ENCODE data around the gene EAF1. TPM values are rescaled to one million over a fixed set of nuclear protein-coding genes. Genes with fewer than 3 reads are reported as not detected.

Gene EAF1
- total RNA-seq, 2 experiments from 2014 or later, result 21.6 to 23.8 TPM

DNA sequence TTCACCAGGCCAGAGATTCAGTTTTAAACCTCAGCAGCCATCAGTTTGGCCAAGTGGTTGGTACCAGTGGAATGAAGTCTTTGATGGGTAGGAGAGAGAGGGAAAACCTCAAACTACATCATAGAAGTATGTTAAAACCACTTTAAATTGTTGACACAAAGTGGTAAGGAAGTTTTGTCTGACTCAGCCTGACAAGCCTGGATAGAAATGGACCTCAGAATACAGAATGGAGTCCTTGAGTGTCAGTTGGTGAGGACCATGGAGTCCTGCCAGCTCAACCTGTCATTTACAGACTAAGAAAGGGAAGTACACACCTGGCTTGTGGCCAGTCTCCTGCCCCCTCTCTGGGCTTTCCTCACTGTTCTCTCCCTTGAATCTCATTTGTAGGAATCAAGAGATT lies 12.1 kb downstream of the EAF1 start:
- POLR2A ChIA-PET, result no interaction called here

DNA sequence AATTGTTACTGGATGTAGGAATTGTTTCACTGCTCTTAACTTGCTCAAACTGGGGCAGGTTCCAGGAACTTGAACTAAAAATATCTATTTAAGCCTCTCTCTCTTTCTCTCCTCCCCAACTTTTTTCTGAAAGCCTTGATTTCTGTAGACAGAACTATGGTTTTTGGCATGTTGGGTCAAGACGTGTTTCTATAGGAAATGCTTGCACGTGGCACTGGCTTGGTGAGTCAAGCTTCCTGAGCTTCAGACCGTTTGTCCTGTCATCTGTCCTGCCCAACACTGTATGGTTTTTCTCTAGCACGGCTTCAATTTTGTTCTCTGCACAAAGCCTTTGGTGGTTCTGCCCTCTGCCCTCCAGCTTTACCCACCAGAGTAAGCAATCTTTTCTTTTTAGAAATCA lies 13.5 kb downstream of the EAF1 start:
- intact Hi-C loops (cut with micrococcal nuclease; ENCODE audit: unreplicated experiment), result no loop called here
- H3K4me2 ChIP-seq (ENCODE audit: low read length), result no peak overlapping the region
- peaks cover 73% of the 10 kb centered on the region for H3K36me3 ChIP-seq (ENCODE audit: insufficient read depth, low read length)
- H3K4me3 ChIP-seq (ENCODE audit: low read depth, low read length, poor library complexity, severe bottlenecking), result no peak overlapping the region
- BruUV-seq (replicated peaks), result no TSS peak
- TF ChIP-seq, protein P1, sequence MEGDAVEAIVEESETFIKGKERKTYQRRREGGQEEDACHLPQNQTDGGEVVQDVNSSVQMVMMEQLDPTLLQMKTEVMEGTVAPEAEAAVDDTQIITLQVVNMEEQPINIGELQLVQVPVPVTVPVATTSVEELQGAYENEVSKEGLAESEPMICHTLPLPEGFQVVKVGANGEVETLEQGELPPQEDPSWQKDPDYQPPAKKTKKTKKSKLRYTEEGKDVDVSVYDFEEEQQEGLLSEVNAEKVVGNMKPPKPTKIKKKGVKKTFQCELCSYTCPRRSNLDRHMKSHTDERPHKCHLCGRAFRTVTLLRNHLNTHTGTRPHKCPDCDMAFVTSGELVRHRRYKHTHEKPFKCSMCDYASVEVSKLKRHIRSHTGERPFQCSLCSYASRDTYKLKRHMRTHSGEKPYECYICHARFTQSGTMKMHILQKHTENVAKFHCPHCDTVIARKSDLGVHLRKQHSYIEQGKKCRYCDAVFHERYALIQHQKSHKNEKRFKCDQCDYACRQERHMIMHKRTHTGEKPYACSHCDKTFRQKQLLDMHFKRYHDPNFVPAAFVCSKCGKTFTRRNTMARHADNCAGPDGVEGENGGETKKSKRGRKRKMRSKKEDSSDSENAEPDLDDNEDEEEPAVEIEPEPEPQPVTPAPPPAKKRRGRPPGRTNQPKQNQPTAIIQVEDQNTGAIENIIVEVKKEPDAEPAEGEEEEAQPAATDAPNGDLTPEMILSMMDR (conservative IDR thresholded peaks at IDR 0.05; ENCODE audit: low read length), result no peak
- TF ChIP-seq EZH2phosphoT487 (IDR thresholded peaks at IDR 0.05; ENCODE audit: borderline replicate concordance, low read depth, low read length), result no peak
- POLR2A ChIA-PET, result interaction anchor here (0.6 kb wide), 1 partner anchor 1517 kb away, joined by 3 read pairs; no protein-coding TSS in a partner anchor
- H4K20me1 ChIP-seq (ENCODE audit: insufficient read depth, low read length), result no peaks in the 10 kb centered on the region
- DNase-seq (ENCODE audit: low spot score), result no peak
- H3K9me2 ChIP-seq (ENCODE audit: insufficient read depth, low read length), result no peaks in the 10 kb centered on the region
- no peak overlapping the region for H3K27ac ChIP-seq (ENCODE audit: low read depth, low read length, poor library complexity, severe bottlenecking)
- no peaks in the 10 kb centered on the region for H3K9me3 ChIP-seq (ENCODE audit: low read length)
- CTCF ChIA-PET (ENCODE audit: unreplicated experiment), result no interaction called here
- H2AFZ ChIP-seq (ENCODE audit: low read length), result no peak overlapping the region
- no peaks in the 10 kb centered on the region for H3K4me1 ChIP-seq (ENCODE audit: insufficient read depth, low read length, poor library complexity, severe bottlenecking)
- no peaks in the 10 kb centered on the region for H3K79me2 ChIP-seq (ENCODE audit: insufficient read depth, low read depth, low read length)

More for the DNA sequence above, 12.1 kb downstream of the EAF1 start:
- Histone ChIP-seq H4K20me1 (ENCODE audit: insufficient read depth, low read length) (0 out of 2 replicates have a peak, but pooled peaks cover 4% of the 10 kb centered on the region), H3K9me3 (ENCODE audit: low read length) (no peaks in the 10 kb centered on the region), H3K36me3 (ENCODE audit: insufficient read depth, low read length) (peaks cover 87% of the 10 kb centered on the region), H2AFZ (ENCODE audit: low read length) (no peak overlapping the region), H3K27ac (ENCODE audit: low read depth, low read length, poor library complexity, severe bottlenecking) (no peak overlapping the region), H3K9me2 (ENCODE audit: insufficient read depth, low read length) (no peaks in the 10 kb centered on the region), H3K4me2 (ENCODE audit: low read length) (no peak overlapping the region), H3K79me2 (ENCODE audit: insufficient read depth, low read depth, low read length) (no peaks in the 10 kb centered on the region), H3K4me1 (ENCODE audit: insufficient read depth, low read length, poor library complexity, severe bottlenecking) (no peaks in the 10 kb centered on the region), H3K4me3 (ENCODE audit: low read depth, low read length, poor library complexity, severe bottlenecking) (no peak overlapping the region)
- BruUV-seq (replicated peaks), result no TSS peak
- DNase-seq (ENCODE audit: low spot score), result no peak
- intact Hi-C loops (cut with micrococcal nuclease; ENCODE audit: unreplicated experiment), result no loop called here
- TF ChIP-seq EZH2phosphoT487 (IDR thresholded peaks at IDR 0.05; ENCODE audit: borderline replicate concordance, low read depth, low read length), result no peak
- TF ChIP-seq, protein P1 (conservative IDR thresholded peaks at IDR 0.05; ENCODE audit: low read length), result no peak
- CTCF ChIA-PET (ENCODE audit: unreplicated experiment), result no interaction called here

DNA sequence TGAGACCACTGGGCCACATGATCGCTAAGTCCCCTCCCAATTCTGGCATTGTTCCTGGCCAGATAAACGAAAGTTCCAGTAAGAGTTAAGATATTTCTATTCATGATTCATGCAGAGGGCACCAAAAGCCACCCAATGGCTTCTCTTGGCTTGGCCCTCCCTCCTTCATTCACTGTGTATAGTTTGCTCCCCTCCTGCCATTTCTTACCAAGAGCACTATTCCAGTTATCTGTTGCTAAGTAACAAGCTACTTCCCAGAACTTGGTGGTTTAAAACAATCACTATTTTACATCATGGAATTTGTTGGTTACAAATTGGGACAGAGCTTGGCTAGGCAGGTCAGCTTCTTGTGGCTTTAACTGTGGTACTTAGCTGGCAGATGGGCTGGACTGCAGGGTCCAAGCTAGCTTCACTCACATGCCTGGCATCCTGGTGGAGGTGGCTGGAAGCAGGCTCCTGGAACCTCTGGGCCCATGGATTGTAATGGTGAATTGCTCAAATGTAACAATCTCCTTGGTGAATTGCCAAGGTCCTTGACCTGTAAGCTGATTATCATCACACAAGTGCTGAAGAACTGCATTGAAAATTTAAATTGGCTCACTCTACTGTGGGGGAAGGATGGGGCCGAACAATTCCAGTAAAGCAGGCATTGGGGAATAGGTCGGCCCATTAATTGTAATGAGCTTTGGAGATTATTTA lies 16.6 kb downstream of the EAF1 start:
- H3K4me1 ChIP-seq (ENCODE audit: insufficient read depth, low read length, poor library complexity, severe bottlenecking), result no peaks in the 10 kb centered on the region
- H3K9me2 ChIP-seq (ENCODE audit: insufficient read depth, low read length), result no peaks in the 10 kb centered on the region
- H3K79me2 ChIP-seq (ENCODE audit: insufficient read depth, low read depth, low read length), result no peaks in the 10 kb centered on the region
- no peak for TF ChIP-seq EZH2phosphoT487 (IDR thresholded peaks at IDR 0.05; ENCODE audit: borderline replicate concordance, low read depth, low read length)
- TF ChIP-seq, protein P1 (conservative IDR thresholded peaks at IDR 0.05; ENCODE audit: low read length), result no peak
- CTCF ChIA-PET (ENCODE audit: unreplicated experiment), result no interaction called here
- no peak for DNase-seq (ENCODE audit: low spot score)
- H3K4me3 ChIP-seq (ENCODE audit: low read depth, low read length, poor library complexity, severe bottlenecking), result no peak overlapping the region
- no peak overlapping the region for H2AFZ ChIP-seq (ENCODE audit: low read length)
- no peak overlapping the region for H3K4me2 ChIP-seq (ENCODE audit: low read length)
- no TSS peak for BruUV-seq (replicated peaks)
- intact Hi-C loops (cut with micrococcal nuclease; ENCODE audit: unreplicated experiment), result no loop called here
- no peaks in the 10 kb centered on the region for H4K20me1 ChIP-seq (ENCODE audit: insufficient read depth, low read length)
- H3K27ac ChIP-seq (ENCODE audit: low read depth, low read length, poor library complexity, severe bottlenecking), result no peak overlapping the region
- H3K36me3 ChIP-seq (ENCODE audit: insufficient read depth, low read length), result peaks cover 42% of the 10 kb centered on the region
- POLR2A ChIA-PET, result interaction anchor here (0.6 to 1.1 kb wide), 3 partner anchors 13 to 819 kb away, joined by 3 to 4 read pairs (median 3); no protein-coding TSS in a partner anchor
- no peaks in the 10 kb centered on the region for H3K9me3 ChIP-seq (ENCODE audit: low read length)

All from OCI-LY7 (cell line).